ENCODE measurements around the gene PI4KB.
"Not testable (repeated sequence)": the region's sequence is repeated elsewhere in the genome, so short reads cannot be mapped to it uniquely, and the experiment has no call there.

Gene PI4KB

DNA sequence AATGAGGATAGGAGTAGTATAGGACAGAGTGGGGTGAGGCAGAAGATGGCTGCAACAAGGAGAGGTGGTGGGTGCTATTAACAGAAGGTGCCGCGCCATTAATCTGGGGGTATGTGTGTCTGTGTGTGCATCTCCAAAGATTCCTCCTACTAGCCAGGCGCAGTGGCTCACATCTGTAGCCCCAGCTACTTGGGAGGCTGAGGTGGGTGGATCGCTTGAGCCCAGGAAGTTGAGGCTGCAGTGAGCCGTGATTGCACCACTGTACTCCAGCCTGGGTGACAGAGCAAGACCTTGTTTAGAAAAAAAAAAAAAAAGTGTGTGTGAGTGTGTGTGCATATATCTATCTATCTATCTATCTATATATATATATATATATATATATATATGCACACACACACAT, 51.9 kb downstream of the PI4KB start:
- DNase-seq, result not testable (repeated sequence)

DNA sequence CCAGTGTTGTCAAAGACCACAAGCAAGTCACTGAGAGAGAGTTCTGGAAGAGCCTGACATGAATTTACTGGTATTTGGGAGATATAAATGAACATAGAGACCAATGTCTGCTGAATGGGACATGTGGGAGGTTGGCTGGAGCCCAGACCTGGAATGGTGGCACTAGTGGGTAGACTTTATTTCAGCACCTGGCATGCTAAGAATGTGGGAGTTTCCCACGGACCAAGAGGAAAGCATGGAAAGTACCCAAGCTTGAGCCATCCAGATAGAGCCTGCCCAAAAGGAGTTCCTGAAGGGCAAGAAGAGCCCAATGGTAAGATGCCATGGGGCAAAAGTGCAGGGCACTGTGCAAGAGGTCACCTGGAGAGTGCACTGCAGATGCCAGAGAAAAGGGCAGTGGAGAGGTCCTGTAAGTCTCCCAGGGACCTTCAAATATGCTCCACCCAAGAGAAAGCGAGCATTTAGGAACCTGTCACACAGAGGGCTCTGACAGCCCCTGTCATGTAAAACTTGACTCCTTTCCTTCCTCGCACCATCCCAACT, 53.2 kb downstream of the PI4KB start:
- no peak for DNase-seq

DNA sequence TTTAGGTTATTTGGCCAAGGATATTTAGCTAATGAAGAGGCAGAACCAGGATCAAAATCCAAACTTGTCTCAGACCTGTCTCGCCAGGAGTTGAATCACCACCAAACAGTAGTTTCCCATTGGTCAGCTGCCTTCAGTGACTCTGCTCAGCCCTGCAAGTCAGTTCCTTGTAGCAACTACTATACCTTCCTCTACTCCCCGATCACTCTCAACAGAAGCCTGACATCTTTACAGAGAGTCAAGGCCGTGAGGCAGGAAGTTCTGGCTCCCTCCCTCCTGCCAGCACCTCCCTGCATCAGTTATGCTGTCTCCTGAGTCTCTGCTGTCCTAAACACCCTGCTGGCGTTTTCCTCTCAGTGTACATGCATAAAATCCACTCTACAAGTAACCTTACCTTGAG, 59.5 kb downstream of the PI4KB start:
- DNase-seq, result no peak

DNA sequence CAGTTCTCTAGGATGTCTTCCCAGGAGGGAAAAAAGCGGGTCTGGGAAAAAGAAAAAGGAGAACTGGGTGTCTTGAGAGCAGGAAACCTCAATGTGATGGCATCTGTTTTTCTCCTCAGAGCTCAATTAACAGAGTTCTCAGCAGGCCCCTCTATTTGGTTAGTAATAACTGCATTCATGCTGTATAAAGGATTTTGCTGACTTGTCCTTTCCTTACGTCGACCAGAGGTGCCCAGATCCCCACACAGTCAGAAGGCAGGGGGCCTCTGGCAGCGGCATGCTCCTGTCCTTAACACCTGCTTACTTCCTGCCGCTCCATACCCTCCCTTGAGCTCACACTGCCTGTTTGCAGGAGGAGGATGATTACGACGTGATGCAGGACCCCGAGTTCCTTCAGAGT, 60.4 kb downstream of the PI4KB start:
- DNase-seq, result no peak

DNA sequence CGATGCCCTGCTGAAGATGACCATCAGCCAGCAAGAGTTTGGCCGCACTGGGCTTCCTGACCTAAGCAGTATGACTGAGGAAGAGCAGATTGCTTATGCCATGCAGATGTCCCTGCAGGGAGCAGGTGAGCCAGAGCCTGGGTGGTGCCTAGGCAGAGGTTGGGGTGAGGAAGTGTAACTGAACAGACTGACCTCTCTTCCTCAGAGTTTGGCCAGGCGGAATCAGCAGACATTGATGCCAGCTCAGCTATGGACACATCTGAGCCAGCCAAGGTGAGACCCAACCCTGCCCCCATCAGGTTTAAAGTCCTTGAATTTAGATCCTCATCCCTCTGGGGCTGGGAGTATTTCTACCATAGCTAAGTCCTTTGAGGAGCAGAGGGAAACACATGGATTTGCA, 60.9 kb downstream of the PI4KB start:
- DNase-seq, result no peak

DNA sequence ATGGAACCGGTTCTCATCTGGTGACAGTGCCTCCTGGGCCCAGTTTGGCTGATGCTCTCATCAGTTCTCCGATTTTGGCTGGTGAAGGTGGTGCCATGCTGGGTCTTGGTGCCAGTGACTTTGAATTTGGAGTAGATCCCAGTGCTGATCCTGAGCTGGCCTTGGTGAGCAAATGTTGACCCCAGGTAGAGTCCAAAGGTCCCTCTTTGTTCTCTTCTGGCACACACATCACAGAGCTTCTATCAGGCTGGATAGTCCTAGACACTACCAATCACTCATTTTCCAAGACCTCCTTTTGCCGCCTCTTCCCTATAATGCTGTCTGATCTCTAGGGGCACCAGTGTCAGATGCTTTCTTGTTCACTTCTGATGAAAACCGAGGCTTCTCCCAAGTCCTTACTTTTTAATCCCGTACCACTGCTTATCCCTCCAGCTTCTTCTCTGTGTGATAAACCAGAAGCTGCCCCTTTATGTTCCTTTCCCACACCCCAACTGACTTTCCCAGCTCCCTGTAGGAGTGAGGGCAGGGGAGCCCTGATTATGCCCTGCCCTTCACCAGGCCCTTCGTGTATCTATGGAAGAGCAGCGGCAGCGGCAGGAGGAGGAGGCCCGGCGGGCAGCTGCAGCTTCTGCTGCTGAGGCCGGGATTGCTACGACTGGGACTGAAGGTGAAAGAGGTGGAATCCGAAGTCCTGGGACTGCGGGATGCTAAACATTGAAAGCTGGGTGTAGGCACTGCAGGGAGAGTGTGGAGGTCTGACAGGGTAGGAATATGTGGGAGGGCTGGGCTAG, 61.6 kb downstream of the PI4KB start:
- DNase-seq, result no peak

DNA sequence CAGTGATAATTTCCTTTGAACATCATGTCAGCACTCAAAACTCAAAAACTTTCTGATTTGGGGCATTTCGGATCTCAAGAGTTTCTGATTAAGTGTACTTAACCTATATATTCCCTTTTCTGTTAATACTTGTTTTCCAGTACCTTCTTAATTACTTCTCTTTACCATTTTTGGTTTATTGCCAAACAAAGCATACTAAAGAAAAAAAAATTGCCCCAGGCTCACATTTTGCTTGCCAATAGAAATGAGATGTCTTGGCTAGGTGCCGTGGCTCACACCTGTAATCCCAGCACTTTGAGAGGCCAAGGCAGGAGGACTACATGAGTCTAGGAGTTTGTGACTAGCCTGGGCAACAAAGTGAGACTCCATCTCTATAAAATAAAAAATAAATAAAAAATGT, 67.9 kb downstream of the PI4KB start:
- DNase-seq, result no peak

DNA sequence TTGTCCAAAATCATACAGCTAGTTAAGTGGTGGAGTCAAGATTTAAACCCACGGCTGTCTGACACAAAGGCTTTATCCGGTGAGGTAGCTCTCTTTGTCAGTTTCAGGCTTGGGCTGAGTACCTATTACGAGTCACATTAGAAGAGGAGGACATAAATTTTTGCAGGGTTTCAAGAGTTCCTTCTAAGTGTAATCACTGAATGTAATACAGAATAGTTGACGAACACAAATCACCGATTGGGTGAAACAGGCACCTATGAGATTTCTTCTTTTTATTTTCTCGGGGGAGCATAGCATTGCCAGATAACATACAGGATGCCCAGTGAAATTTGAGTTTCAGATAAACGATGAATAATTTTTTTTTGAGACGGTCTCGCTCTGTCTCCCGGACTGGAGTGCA, 71.8 kb downstream of the PI4KB start:
- no peak for DNase-seq

DNA sequence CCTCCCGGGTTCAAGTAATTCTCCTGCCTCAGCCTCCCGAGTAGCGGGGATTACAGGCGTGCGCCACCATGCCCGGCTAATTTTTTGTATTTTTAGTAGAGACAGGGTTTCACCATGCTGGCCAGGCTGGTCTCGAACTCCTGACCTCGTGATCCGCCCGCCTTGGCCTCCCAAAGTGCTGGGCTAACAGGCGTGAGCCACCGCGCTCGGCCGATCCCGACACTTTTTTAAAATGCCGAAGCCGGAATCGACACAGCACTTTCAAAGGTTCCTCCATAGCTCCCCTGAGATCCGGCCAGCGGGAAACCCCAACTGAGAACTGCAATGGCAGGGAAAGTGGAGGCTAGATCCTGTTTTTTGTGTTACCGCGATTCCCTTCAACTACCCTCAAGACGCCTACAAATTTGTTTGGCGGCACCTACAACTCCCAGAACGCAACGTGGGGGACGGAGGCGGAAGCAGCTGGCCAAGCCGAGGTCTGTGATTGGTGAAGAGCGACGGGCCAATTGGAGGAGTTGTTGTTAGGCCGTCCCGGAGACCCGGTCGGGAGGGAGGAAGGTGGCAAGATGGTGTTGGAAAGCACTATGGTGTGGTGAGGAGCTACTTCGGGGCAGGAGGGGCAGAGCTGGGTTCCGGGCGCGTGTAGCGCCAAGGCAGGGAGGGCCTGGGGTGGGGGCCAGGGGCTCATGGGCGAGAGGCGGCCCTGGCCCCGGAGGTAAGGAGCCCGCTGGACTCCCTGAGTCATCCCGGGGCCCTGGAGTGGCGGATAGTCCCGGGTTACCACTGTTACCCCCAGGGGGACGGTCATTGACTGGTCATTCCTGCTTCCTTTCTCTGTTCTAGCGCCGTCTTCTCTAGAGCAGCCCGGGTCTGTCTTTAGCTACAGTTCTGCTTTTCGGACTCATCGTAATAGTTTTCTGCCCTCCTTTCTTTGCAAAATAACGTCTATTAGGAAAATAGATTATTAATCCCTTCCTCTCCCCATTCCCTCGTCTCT, 72.7 kb downstream of the PI4KB start, which contains the start of gene PSMD4:
Gene PSMD4, plus strand, starts transcription at position 518 of the 997 bp plus-strand sequence. Its CDS starts 49 bp downstream, at position 567.
- DNase-seq, result peak; percentile 88

DNA sequence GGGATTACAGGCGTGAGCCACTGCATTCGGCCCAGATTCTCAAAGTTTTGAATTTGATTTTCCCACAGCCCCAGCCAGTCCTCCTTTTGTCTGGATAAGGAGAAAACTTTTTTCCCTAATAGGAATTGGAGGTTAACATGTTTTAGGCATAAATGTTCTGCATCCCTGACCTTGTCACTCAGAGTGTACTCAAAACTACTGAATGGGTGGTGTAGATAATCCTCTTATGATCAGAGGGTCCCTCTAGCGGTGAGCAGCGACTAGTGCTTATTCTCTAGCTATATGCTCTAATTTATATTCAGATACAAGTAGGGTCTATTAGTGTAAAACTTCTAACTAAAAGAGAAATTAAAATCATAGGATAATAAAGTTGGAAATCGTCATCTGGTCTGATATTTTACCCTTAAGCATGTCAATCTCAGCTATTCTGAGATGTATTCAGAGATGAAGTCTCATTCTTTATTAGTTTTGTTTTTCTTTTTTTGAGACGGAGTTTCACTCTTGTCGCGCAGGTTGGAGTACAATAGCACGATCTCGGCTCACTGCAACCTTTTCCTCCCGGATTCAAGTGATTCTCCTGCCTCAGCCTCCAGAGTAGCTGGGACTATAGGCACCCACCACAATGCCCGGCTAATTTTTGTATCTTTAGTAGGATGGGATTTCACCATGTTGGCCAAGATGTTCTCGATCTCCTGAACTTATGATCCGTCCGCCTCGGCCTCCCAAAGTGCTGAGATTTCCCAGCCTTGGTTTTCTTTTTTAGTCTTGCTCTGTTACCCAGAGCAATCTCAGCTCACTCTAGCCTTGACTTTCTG, 75.4 kb downstream of the PI4KB start:
- DNase-seq, result peak; percentile 80

DNA sequence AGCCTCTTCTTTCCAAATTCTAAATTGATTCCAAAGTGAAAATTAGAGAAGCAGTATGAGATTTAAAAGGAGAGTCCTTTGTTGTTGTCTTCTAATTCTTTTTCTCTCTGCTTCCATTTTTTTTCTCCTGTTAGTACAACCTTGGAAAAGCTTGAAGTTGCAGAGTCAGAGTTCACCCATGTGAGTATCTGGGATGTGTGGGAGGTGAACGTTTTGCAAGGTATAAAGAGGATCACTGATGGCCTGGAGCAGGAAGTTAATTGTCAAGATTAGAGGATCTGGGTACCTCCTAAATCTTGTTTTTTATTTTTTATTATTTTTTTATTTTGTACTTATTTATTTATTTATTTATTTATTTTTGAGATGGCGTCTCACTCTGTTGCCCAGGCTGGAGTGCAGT, 80.4 kb downstream of the PI4KB start:
- no peak for DNase-seq

DNA sequence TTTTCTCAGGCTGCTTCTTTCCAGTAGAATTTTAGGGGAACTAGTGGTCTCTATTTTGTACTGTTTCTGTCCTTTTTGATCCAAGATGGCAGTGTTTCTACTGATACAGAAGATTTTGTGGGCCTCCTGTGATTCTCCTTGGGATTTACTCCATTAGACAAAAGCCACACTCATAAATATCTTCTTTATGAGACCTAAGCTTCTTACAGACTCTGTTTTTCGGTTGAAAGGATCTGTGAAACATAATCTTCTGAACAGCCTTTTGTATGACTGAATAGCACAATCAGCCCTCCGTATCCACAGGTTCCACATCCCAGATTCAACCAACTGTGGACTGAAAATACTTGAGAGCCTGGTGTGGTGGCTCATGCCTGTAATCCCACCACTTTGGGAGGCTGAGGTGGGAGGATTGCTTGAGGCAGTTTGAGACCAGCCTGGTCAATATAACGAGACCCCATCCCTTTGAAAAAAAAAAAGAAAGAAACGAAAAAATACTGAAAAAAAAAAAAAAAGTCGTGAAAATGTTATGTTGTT, 83.5 kb downstream of the PI4KB start:
- no peak for DNase-seq

DNA sequence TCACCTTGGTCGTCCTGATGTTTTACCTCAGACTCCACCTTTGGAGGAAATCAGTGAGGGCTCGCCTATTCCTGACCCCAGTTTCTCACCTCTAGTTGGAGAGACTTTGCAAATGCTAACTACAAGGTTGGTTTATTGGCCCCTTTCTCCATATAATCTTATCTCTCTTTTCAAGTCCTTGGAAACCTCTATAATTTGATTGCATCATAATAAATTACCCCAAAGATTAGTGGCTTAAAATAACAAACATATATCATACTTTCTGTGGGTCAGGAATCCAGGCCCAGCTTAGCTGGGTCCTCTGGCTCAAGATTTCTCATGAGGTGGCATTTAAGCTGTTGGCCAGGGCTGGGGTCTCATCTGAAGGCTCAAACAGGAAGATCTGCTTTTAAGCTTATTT, 84.8 kb downstream of the PI4KB start:
- no peak for DNase-seq
